Liver (tissue), 9 donors: Measurements from ENCODE around the gene ADCY7. TPM values are rescaled to one million over a fixed set of nuclear protein-coding genes. Genes with fewer than 3 reads are reported as not detected.

Experiments
- DNase-seq: peaks from one replicate; pipeline ENCODE4 v3.0.0-alpha.2; 2017; ENCODE audit warnings: low spot score
- H3K27ac ChIP-seq, 2 donors: one replicate each; pipeline ENCODE4 v1.7.0; 2013; ENCODE audit warnings: inconsistent platforms in 2 of 2, low read length in 2 of 2, control low read depth in 1 of 2, low read depth in 1 of 2, mild to moderate bottlenecking in 1 of 2
- H3K27me3 ChIP-seq, 4 donors: one replicate each; pipeline versions ENCODE4 v1.6.1 to v1.7.0; 2013; ENCODE audit warnings: low read length in 3 of 4, inconsistent platforms in 1 of 4, mild to moderate bottlenecking in 1 of 4, moderate library complexity in 1 of 4; ENCODE audit not compliant: control insufficient read depth in 4 of 4, insufficient read depth in 4 of 4
- H3K36me3 ChIP-seq, 4 donors: one replicate each; pipeline versions ENCODE4 v1.6.1 to v1.7.0; 2013; ENCODE audit warnings: low read length in 3 of 4, mild to moderate bottlenecking in 3 of 4, low read depth in 1 of 4, moderate library complexity in 1 of 4; ENCODE audit not compliant: control insufficient read depth in 4 of 4, insufficient read depth in 3 of 4
- H3K4me1 ChIP-seq, 4 donors: one replicate each; pipeline versions ENCODE4 v1.6.1 to v1.7.0; 2013; ENCODE audit warnings: low read length in 3 of 4, mild to moderate bottlenecking in 3 of 4, moderate library complexity in 1 of 4; ENCODE audit not compliant: control insufficient read depth in 4 of 4, insufficient read depth in 4 of 4
- H3K4me3 ChIP-seq, 3 donors: one replicate each; pipeline versions ENCODE4 v1.6.1 to v1.7.0; 2013; ENCODE audit warnings: low read length in 3 of 3, control low read depth in 1 of 3, low read depth in 1 of 3, mild to moderate bottlenecking in 1 of 3
- H3K9ac ChIP-seq, 2 donors: one replicate each; pipeline ENCODE4 v1.7.0; 2013; ENCODE audit warnings: low read length in 2 of 2, mild to moderate bottlenecking in 2 of 2, moderate library complexity in 2 of 2, control low read depth in 1 of 2, low read depth in 1 of 2
- H3K9me3 ChIP-seq, 4 donors: one replicate each; pipeline versions ENCODE4 v1.6.1 to v1.7.0; 2013; ENCODE audit warnings: low read length in 3 of 4; ENCODE audit not compliant: control insufficient read depth in 4 of 4
- ATF3 ChIP-seq: IDR thresholded peaks from 2 replicates; pipeline ENCODE4 v1.6.1; 2016; ENCODE audit warnings: antibody characterized with exemption
- CTCF ChIP-seq: fragments of 150-350 bp; IDR thresholded peaks from 2 replicates; pipeline ENCODE4 v1.5.1; 2017; ENCODE audit warnings: improper control_type of control experiment, low read depth, low read length; ENCODE audit not compliant: missing input control
- EGR1 ChIP-seq, 2 donors: IDR thresholded peaks; 2 replicates each; pipeline ENCODE4 v1.6.1; 2016 to 2018; ENCODE audit warnings: antibody characterized with exemption in 2 of 2, low read depth in 2 of 2
- FOXA1 ChIP-seq: IDR thresholded peaks from 2 replicates; pipeline ENCODE4 v1.6.1; 2016; ENCODE audit warnings: antibody characterized with exemption
- FOXA2 ChIP-seq: IDR thresholded peaks from 2 replicates; pipeline ENCODE4 v1.6.1; 2016; ENCODE audit warnings: antibody characterized with exemption
- GABPA ChIP-seq, 2 donors: IDR thresholded peaks in 1 of 2; conservative IDR thresholded peaks in 1 of 2; 2 replicates each; pipeline ENCODE4 v1.6.1; 2016; ENCODE audit warnings: antibody characterized with exemption in 2 of 2, mild to moderate bottlenecking in 1 of 2, moderate library complexity in 1 of 2
- HNF4A ChIP-seq, 2 donors: conservative IDR thresholded peaks; 2 replicates each; pipeline ENCODE4 v1.6.1; 2016; ENCODE audit warnings: antibody characterized with exemption in 2 of 2, mild to moderate bottlenecking in 2 of 2
- HNF4G ChIP-seq: IDR thresholded peaks from 2 replicates; pipeline ENCODE4 v1.6.1; 2016; ENCODE audit warnings: antibody characterized with exemption
- JUND ChIP-seq, 2 donors: IDR thresholded peaks; 2 replicates each; pipeline ENCODE4 v1.6.1; 2016; ENCODE audit warnings: antibody characterized with exemption in 2 of 2
- MAX ChIP-seq: IDR thresholded peaks from 2 replicates; pipeline ENCODE4 v1.6.1; 2016; ENCODE audit warnings: antibody characterized with exemption
- RAD21 ChIP-seq, 2 donors: IDR thresholded peaks; 2 replicates each; pipeline ENCODE4 v1.6.1; 2016; ENCODE audit warnings: antibody characterized with exemption in 2 of 2, mild to moderate bottlenecking in 2 of 2
- REST ChIP-seq: IDR thresholded peaks from 2 replicates; pipeline ENCODE4 v1.6.1; 2016; ENCODE audit warnings: antibody characterized with exemption, mild to moderate bottlenecking
- RXRA ChIP-seq, 2 donors: IDR thresholded peaks; 2 replicates each; pipeline ENCODE4 v1.6.1; 2017 to 2018; ENCODE audit warnings: antibody characterized with exemption in 2 of 2, mild to moderate bottlenecking in 1 of 2
- SP1 ChIP-seq: IDR thresholded peaks from 2 replicates; pipeline ENCODE4 v1.6.1; 2018; ENCODE audit warnings: antibody characterized with exemption, mild to moderate bottlenecking
- TAF1 ChIP-seq: conservative IDR thresholded peaks from 2 replicates; pipeline ENCODE4 v1.6.1; 2016; ENCODE audit warnings: antibody characterized with exemption, mild to moderate bottlenecking
- YY1 ChIP-seq: IDR thresholded peaks from 2 replicates; pipeline ENCODE4 v1.6.1; 2016; ENCODE audit warnings: antibody characterized with exemption, mild to moderate bottlenecking
- ZBTB33 ChIP-seq: IDR thresholded peaks from 2 replicates; pipeline ENCODE4 v1.6.1; 2016; ENCODE audit warnings: antibody characterized with exemption
- WGBS: extraction: QIAGEN DNeasy Blood & Tissue Kit; methylation state at CpG from one replicate; pipeline ENCODE4 v1.1.7; 2013; 5-methylcytosine and 5-hydroxymethylcytosine counted together
- polyA plus RNA-seq, 2 donors: library from polyadenylated mRNA; stranded (reverse) in 1 of 2; unstranded in 1 of 2; fragments of 200-250 nt in 1 of 2; fragments of >200 nt in 1 of 2; fragmentation: Nextera tagmentation in 1 of 2; extraction: Ambion mirVana in 1 of 2; gene quantifications; one replicate each; pipeline versions ENCODE4 v1.2.1 to v1.2.3, GENCODE V29; 2013 to 2015
- total RNA-seq, 2 donors: library from RNA; depleted of rRNA; stranded (reverse); fragments of >200 nt; gene quantifications; one replicate each; pipeline ENCODE4 v1.2.3, GENCODE V29; 2014
- donor health status: healthy.
- donor health status: healthy.
- donor health status: healthy.
- donor health status: healthy.
- donor health status: healthy.

Gene ADCY7
- total and polyA plus RNA-seq, 4 donors, result 1.8 to 43.9 (median 7.4) TPM

GRCh38 chr16:50224286-50224685 lies 42.1 kb upstream of the ADCY7 start:
- Histone ChIP-seq H3K4me1 (no peaks in the 10 kb centered on the region), H3K27me3 (no peaks in the 10 kb centered on the region), H3K9ac (no peak overlapping the region), H3K27ac (no peak overlapping the region), H3K4me3 (no peak overlapping the region), H3K36me3 (peaks cover 8 to 49% (median 41%) of the 10 kb centered on the region in 4 donors), H3K9me3 (no peaks in the 10 kb centered on the region)
- DNase-seq, result no peak
- TF ChIP-seq CTCF (no peak), RAD21 (IDR thresholded peaks at IDR 0.05) (no peak), GABPA (IDR thresholded peaks at IDR 0.05 in 1 of 2, conservative IDR thresholded peaks at IDR 0.05 in 1 of 2) (no peak), HNF4G (no peak), RXRA (IDR thresholded peaks at IDR 0.05) (no peak), ATF3 (no peak), EGR1 (IDR thresholded peaks at IDR 0.05; ENCODE audit: low read depth in 2 of 2) (no peak), MAX (no peak)
- WGBS, result 94% methylated on average over 3 of the region's 3 CpGs

- H3K36me3 ChIP-seq, result peaks cover 9 to 49% (median 37%) of the 10 kb centered on the region in 4 donors
- H3K4me3 ChIP-seq, result no peak overlapping the region
- no peaks in the 10 kb centered on the region for H3K27me3 ChIP-seq
- no peak overlapping the region for H3K9ac ChIP-seq
- TF ChIP-seq JUND (IDR thresholded peaks at IDR 0.05) (no peak), REST (no peak), FOXA1 (no peak), GABPA (IDR thresholded peaks at IDR 0.05 in 1 of 2, conservative IDR thresholded peaks at IDR 0.05 in 1 of 2) (no peak), HNF4A (conservative IDR thresholded peaks at IDR 0.05) (no peak), HNF4G (no peak), TAF1 (no peak), SP1 (no peak), MAX (no peak), YY1 (no peak), ZBTB33 (no peak), FOXA2 (no peak)
- no peaks in the 10 kb centered on the region for H3K4me1 ChIP-seq
- WGBS, result 93% methylated on average over 3 of the region's 3 CpGs
- no peak overlapping the region for H3K27ac ChIP-seq
- H3K9me3 ChIP-seq, result no peaks in the 10 kb centered on the region
- no peak for DNase-seq
Measured at GRCh38 chr16:50227120-50227519, 39.2 kb upstream of the ADCY7 start.
